ENCODE results near the gene MSL2.

Gene MSL2

GRCh38 chr3:136187868-136188267 lies 8.3 kb downstream of the MSL2 start:
- Histone ChIP-seq H3K9ac (ENCODE audit: low read length) (no peak overlapping the region), H2BK15ac (ENCODE audit: low read depth, poor library complexity, severe bottlenecking) (no peak overlapping the region), H3K27ac (ENCODE audit: low read length, poor library complexity, severe bottlenecking) (no peak overlapping the region), H2BK12ac (ENCODE audit: low read length in 2 of 2) (peak overlapping the region in 1 of 2 experiments; percentile 66), H2BK120ac (ENCODE audit: low read depth, low read length) (no peak overlapping the region), H2AK5ac (ENCODE audit: low read length, severe bottlenecking) (no peak overlapping the region), H3K4me3 (ENCODE audit: insufficient read depth in 1 of 2, low read depth in 1 of 2, low read length in 2 of 2) (no peak overlapping the region), H4K8ac (ENCODE audit: low read length) (no peak overlapping the region), H3K14ac (ENCODE audit: low read length in 2 of 2) (no peak overlapping the region), H2BK5ac (ENCODE audit: low read depth, low read length, poor library complexity, severe bottlenecking) (no peak overlapping the region), H3K4me2 (ENCODE audit: low read length, poor library complexity, severe bottlenecking) (no peak overlapping the region), H3K4ac (ENCODE audit: low read depth in 1 of 2, low read length in 2 of 2) (no peak overlapping the region), H3K4me1 (ENCODE audit: control insufficient read depth, insufficient read depth, low read depth, low read length) (peaks cover 16% of the 10 kb centered on the region), H3K9me3 (ENCODE audit: control insufficient read depth, low read length) (no peaks in the 10 kb centered on the region), H2AFZ (ENCODE audit: low read depth, low read length) (no peak overlapping the region), H3K23ac (ENCODE audit: low read length in 2 of 2) (no peak overlapping the region), H3K18ac (ENCODE audit: low read depth in 1 of 2, low read length in 2 of 2) (no peak overlapping the region), H3K79me1 (replicated peaks; ENCODE audit: low read length, poor library complexity, severe bottlenecking) (no peaks in the 10 kb centered on the region), H3K36me3 (ENCODE audit: control insufficient read depth in 1 of 2, insufficient read depth in 2 of 2, low read depth in 1 of 2, low read length in 2 of 2) (no peaks in the 10 kb centered on the region), H4K91ac (ENCODE audit: low read length) (no peak overlapping the region), H3K27me3 (ENCODE audit: control insufficient read depth in 1 of 2, insufficient read depth in 1 of 2, low read length in 2 of 2) (no peaks in the 10 kb centered on the region)
- 84% methylated on average over 4 of the region's 4 CpGs for WGBS
- no peak for DNase-seq

GRCh38 chr3:136186846-136187245 lies 9.3 kb downstream of the MSL2 start:
- H3K27me3 ChIP-seq (ENCODE audit: control insufficient read depth in 1 of 2, insufficient read depth in 1 of 2, low read length in 2 of 2) = no peaks in the 10 kb centered on the region
- no peak overlapping the region for H2AK5ac ChIP-seq (ENCODE audit: low read length, severe bottlenecking)
- H3K9me3 ChIP-seq (ENCODE audit: control insufficient read depth, low read length) = no peaks in the 10 kb centered on the region
- H3K9ac ChIP-seq (ENCODE audit: low read length) = no peak overlapping the region
- no peak overlapping the region for H2BK15ac ChIP-seq (ENCODE audit: low read depth, poor library complexity, severe bottlenecking)
- H3K36me3 ChIP-seq (ENCODE audit: control insufficient read depth in 1 of 2, insufficient read depth in 2 of 2, low read depth in 1 of 2, low read length in 2 of 2) = no peaks in the 10 kb centered on the region
- no peak overlapping the region for H3K23ac ChIP-seq (ENCODE audit: low read length in 2 of 2)
- H4K91ac ChIP-seq (ENCODE audit: low read length) = no peak overlapping the region
- no peak overlapping the region for H3K4me2 ChIP-seq (ENCODE audit: low read length, poor library complexity, severe bottlenecking)
- peaks cover 14% of the 10 kb centered on the region for H3K4me1 ChIP-seq (ENCODE audit: control insufficient read depth, insufficient read depth, low read depth, low read length)
- no peak overlapping the region for H2BK120ac ChIP-seq (ENCODE audit: low read depth, low read length)
- no peak for DNase-seq
- no peak overlapping the region for H3K27ac ChIP-seq (ENCODE audit: low read length, poor library complexity, severe bottlenecking)
- 92% methylated on average over 3 of the region's 4 CpGs for WGBS
- no peak overlapping the region for H2BK5ac ChIP-seq (ENCODE audit: low read depth, low read length, poor library complexity, severe bottlenecking)
- H3K4me3 ChIP-seq (ENCODE audit: insufficient read depth in 1 of 2, low read depth in 1 of 2, low read length in 2 of 2) = no peak overlapping the region
- no peak overlapping the region for H3K4ac ChIP-seq (ENCODE audit: low read depth in 1 of 2, low read length in 2 of 2)
- H3K79me1 ChIP-seq (replicated peaks; ENCODE audit: low read length, poor library complexity, severe bottlenecking) = no peaks in the 10 kb centered on the region
- no peak overlapping the region for H4K8ac ChIP-seq (ENCODE audit: low read length)
- no peak overlapping the region for H2BK12ac ChIP-seq (ENCODE audit: low read length in 2 of 2)
- H3K14ac ChIP-seq (ENCODE audit: low read length in 2 of 2) = no peak overlapping the region
- H3K18ac ChIP-seq (ENCODE audit: low read depth in 1 of 2, low read length in 2 of 2) = no peak overlapping the region
- H2AFZ ChIP-seq (ENCODE audit: low read depth, low read length) = no peak overlapping the region

- H3K4me1 ChIP-seq (ENCODE audit: control insufficient read depth, insufficient read depth, low read depth, low read length) = peaks cover 15% of the 10 kb centered on the region
Measured at GRCh38 chr3:136186344-136186743, 9.8 kb downstream of the MSL2 start.

GRCh38 chr3:136184703-136185102 lies 11.4 kb downstream of the MSL2 start:
- Histone ChIP-seq H3K79me1 (replicated peaks; ENCODE audit: low read length, poor library complexity, severe bottlenecking) (no peaks in the 10 kb centered on the region), H2AK5ac (ENCODE audit: low read length, severe bottlenecking) (no peak overlapping the region), H3K4ac (ENCODE audit: low read depth in 1 of 2, low read length in 2 of 2) (no peak overlapping the region), H3K14ac (ENCODE audit: low read length in 2 of 2) (no peak overlapping the region), H3K23ac (ENCODE audit: low read length in 2 of 2) (no peak overlapping the region), H4K8ac (ENCODE audit: low read length) (no peak overlapping the region), H3K18ac (ENCODE audit: low read depth in 1 of 2, low read length in 2 of 2) (no peak overlapping the region), H4K91ac (ENCODE audit: low read length) (no peak overlapping the region), H3K36me3 (ENCODE audit: control insufficient read depth in 1 of 2, insufficient read depth in 2 of 2, low read depth in 1 of 2, low read length in 2 of 2) (no peaks in the 10 kb centered on the region), H2BK5ac (ENCODE audit: low read depth, low read length, poor library complexity, severe bottlenecking) (no peak overlapping the region), H3K9ac (ENCODE audit: low read length) (no peak overlapping the region), H3K27me3 (ENCODE audit: control insufficient read depth in 1 of 2, insufficient read depth in 1 of 2, low read length in 2 of 2) (no peaks in the 10 kb centered on the region), H3K27ac (ENCODE audit: low read length, poor library complexity, severe bottlenecking) (no peak overlapping the region), H2AFZ (ENCODE audit: low read depth, low read length) (no peak overlapping the region), H2BK12ac (ENCODE audit: low read length in 2 of 2) (no peak overlapping the region), H3K4me2 (ENCODE audit: low read length, poor library complexity, severe bottlenecking) (no peak overlapping the region), H3K4me1 (ENCODE audit: control insufficient read depth, insufficient read depth, low read depth, low read length) (peaks cover 15% of the 10 kb centered on the region), H3K4me3 (ENCODE audit: insufficient read depth in 1 of 2, low read depth in 1 of 2, low read length in 2 of 2) (no peak overlapping the region), H2BK120ac (ENCODE audit: low read depth, low read length) (no peak overlapping the region), H3K9me3 (ENCODE audit: control insufficient read depth, low read length) (no peaks in the 10 kb centered on the region), H2BK15ac (ENCODE audit: low read depth, poor library complexity, severe bottlenecking) (no peak overlapping the region)
- DNase-seq = no peak
- WGBS = no CpG with 5 or more reads among the region's 2 CpGs

More at GRCh38 chr3:136186344-136186743, 9.8 kb downstream of the MSL2 start:
- Histone ChIP-seq H3K18ac (ENCODE audit: low read depth in 1 of 2, low read length in 2 of 2) (no peak overlapping the region), H2BK12ac (ENCODE audit: low read length in 2 of 2) (no peak overlapping the region), H3K4me2 (ENCODE audit: low read length, poor library complexity, severe bottlenecking) (no peak overlapping the region), H2BK5ac (ENCODE audit: low read depth, low read length, poor library complexity, severe bottlenecking) (no peak overlapping the region), H3K23ac (ENCODE audit: low read length in 2 of 2) (no peak overlapping the region), H4K91ac (ENCODE audit: low read length) (no peak overlapping the region), H3K4me3 (ENCODE audit: insufficient read depth in 1 of 2, low read depth in 1 of 2, low read length in 2 of 2) (no peak overlapping the region), H3K36me3 (ENCODE audit: control insufficient read depth in 1 of 2, insufficient read depth in 2 of 2, low read depth in 1 of 2, low read length in 2 of 2) (no peaks in the 10 kb centered on the region), H3K79me1 (replicated peaks; ENCODE audit: low read length, poor library complexity, severe bottlenecking) (no peaks in the 10 kb centered on the region), H2AK5ac (ENCODE audit: low read length, severe bottlenecking) (no peak overlapping the region), H3K9me3 (ENCODE audit: control insufficient read depth, low read length) (no peaks in the 10 kb centered on the region), H3K27ac (ENCODE audit: low read length, poor library complexity, severe bottlenecking) (no peak overlapping the region), H2BK15ac (ENCODE audit: low read depth, poor library complexity, severe bottlenecking) (no peak overlapping the region), H2AFZ (ENCODE audit: low read depth, low read length) (no peak overlapping the region), H3K4ac (ENCODE audit: low read depth in 1 of 2, low read length in 2 of 2) (no peak overlapping the region), H3K9ac (ENCODE audit: low read length) (no peak overlapping the region), H4K8ac (ENCODE audit: low read length) (no peak overlapping the region), H3K27me3 (ENCODE audit: control insufficient read depth in 1 of 2, insufficient read depth in 1 of 2, low read length in 2 of 2) (no peaks in the 10 kb centered on the region), H2BK120ac (ENCODE audit: low read depth, low read length) (no peak overlapping the region), H3K14ac (ENCODE audit: low read length in 2 of 2) (no peak overlapping the region)
- no peak for DNase-seq
- WGBS = 70% methylated on average over 2 of the region's 3 CpGs

Measured in mesenchymal stem cell (in vitro differentiated cells and primary cell).